Vagina (tissue), 2 donors: ENCODE data around the gene GRIN1. TPM values are rescaled to one million over a fixed set of nuclear protein-coding genes. Genes with fewer than 3 reads are reported as not detected.

Experiments used
- DNase-seq, 2 donors: peaks; one replicate each; pipeline ENCODE4 v3.0.0-alpha.2; 2017; ENCODE audit errors: extremely low spot score in 2 of 2
- H3K27ac ChIP-seq: fragments of 200-600 bp; sonication (generic); one replicate; pipeline ENCODE4 v1.5.1; 2019
- H3K27me3 ChIP-seq: fragments of 200-600 bp; sonication (generic); one replicate; pipeline ENCODE4 v1.5.1; 2019
- H3K36me3 ChIP-seq, 2 donors: fragments of 200-600 bp; sonication (generic); one replicate each; pipeline ENCODE4 v1.5.1; 2017 to 2019
- H3K4me1 ChIP-seq: fragments of 200-600 bp; sonication (generic); one replicate; pipeline ENCODE4 v1.5.1; 2019
- H3K4me3 ChIP-seq, 2 donors: fragments of 200-600 bp; sonication (generic); 1 replicate in 1 of 2; 2 replicates in 1 of 2; pipeline ENCODE4 v1.5.1; 2016 to 2019
- H3K9me3 ChIP-seq: fragments of 200-600 bp; sonication (generic); one replicate; pipeline ENCODE4 v1.5.1; 2019
- CTCF ChIP-seq, 3 experiments: fragments of 450-650 bp in 2 of 3; fragments of 200-600 bp in 1 of 3; sonication (generic) in 1 of 3; IDR thresholded peaks; one replicate each; pipeline ENCODE4 v1.5.1; 2017 to 2019; ENCODE audit warnings: antibody characterized with exemption in 3 of 3, mild to moderate bottlenecking in 2 of 3, moderate library complexity in 2 of 3
- POLR2A ChIP-seq, 2 donors: fragments of 450-650 bp; IDR thresholded peaks; one replicate each; pipeline ENCODE4 v1.6.1; 2017; ENCODE audit warnings: antibody characterized with exemption in 2 of 2, mild to moderate bottlenecking in 2 of 2, moderate library complexity in 2 of 2
- POLR2AphosphoS5 ChIP-seq, 2 donors: sonication (generic); formaldehyde crosslinking; IDR thresholded peaks; one replicate each; pipeline ENCODE4 v1.9.0; 2017; ENCODE audit warnings: antibody characterized with exemption in 2 of 2, mild to moderate bottlenecking in 2 of 2, low read depth in 1 of 2; ENCODE audit not compliant: insufficient read depth in 1 of 2
- intact Hi-C: fragments of 100-400 bp; cut with DNase I; formaldehyde crosslinking; loops from one replicate; pipeline ENCODE4 v1.15.1; 2023
- total RNA-seq: library from RNA; depleted of rRNA; stranded (reverse); fragments of >200 nt; gene quantifications from one replicate; pipeline ENCODE4 v1.2.3, GENCODE V29; 2016

The GRIN1 gene
- total RNA-seq, 1 donor from 2014 or later: 0.74 TPM

GRCh38 chr9:137212520-137212919, 73.6 kb downstream of the GRIN1 start:
- Histone ChIP-seq H3K36me3 (no peaks in the 10 kb centered on the region), H3K27me3 (no peaks in the 10 kb centered on the region), H3K27ac (no peak overlapping the region), H3K4me3 (no peak overlapping the region), H3K9me3 (no peaks in the 10 kb centered on the region), H3K4me1 (peaks cover 1% of the 10 kb centered on the region)
- intact Hi-C loops: no loop called here
- TF ChIP-seq POLR2AphosphoS5 (IDR thresholded peaks at IDR 0.05; ENCODE audit: insufficient read depth in 1 of 2, low read depth in 1 of 2): no peak
- no peak for TF ChIP-seq CTCF (IDR thresholded peaks at IDR 0.05)
- no peak for TF ChIP-seq POLR2A (IDR thresholded peaks at IDR 0.05)
- DNase-seq: no peak

- no peaks in the 10 kb centered on the region for H3K27me3 ChIP-seq
- H3K27ac ChIP-seq: no peak overlapping the region
- no peak for DNase-seq
- H3K9me3 ChIP-seq: no peaks in the 10 kb centered on the region
- TF ChIP-seq POLR2A (IDR thresholded peaks at IDR 0.05) (no peak), POLR2AphosphoS5 (IDR thresholded peaks at IDR 0.05; ENCODE audit: insufficient read depth in 1 of 2, low read depth in 1 of 2) (no peak), CTCF (IDR thresholded peaks at IDR 0.05) (no peak)
- H3K36me3 ChIP-seq: no peaks in the 10 kb centered on the region
- H3K4me3 ChIP-seq: no peak overlapping the region
- peaks cover 10% of the 10 kb centered on the region for H3K4me1 ChIP-seq
- intact Hi-C loops: no loop called here
Observed at GRCh38 chr9:137213160-137214060, 74.5 kb downstream of the GRIN1 start.

GRCh38 chr9:137214620-137215019, 75.7 kb downstream of the GRIN1 start:
- intact Hi-C loops: no loop called here
- Histone ChIP-seq H3K4me1 (peaks cover 15% of the 10 kb centered on the region), H3K4me3 (no peak overlapping the region), H3K36me3 (no peaks in the 10 kb centered on the region), H3K9me3 (no peaks in the 10 kb centered on the region), H3K27me3 (no peaks in the 10 kb centered on the region), H3K27ac (no peak overlapping the region)
- no peak for TF ChIP-seq POLR2AphosphoS5 (IDR thresholded peaks at IDR 0.05; ENCODE audit: insufficient read depth in 1 of 2, low read depth in 1 of 2)
- TF ChIP-seq POLR2A (IDR thresholded peaks at IDR 0.05): no peak
- TF ChIP-seq CTCF (IDR thresholded peaks at IDR 0.05): no peak
- no peak for DNase-seq

- Histone ChIP-seq H3K4me3 (no peak overlapping the region), H3K36me3 (no peaks in the 10 kb centered on the region), H3K27ac (no peak overlapping the region), H3K4me1 (peaks cover 15% of the 10 kb centered on the region), H3K9me3 (no peaks in the 10 kb centered on the region), H3K27me3 (no peaks in the 10 kb centered on the region)
- no peak for DNase-seq
- intact Hi-C loops: no loop called here
- no peak for TF ChIP-seq POLR2A (IDR thresholded peaks at IDR 0.05)
- no peak for TF ChIP-seq CTCF (IDR thresholded peaks at IDR 0.05)
- TF ChIP-seq POLR2AphosphoS5 (IDR thresholded peaks at IDR 0.05; ENCODE audit: insufficient read depth in 1 of 2, low read depth in 1 of 2): no peak
Observed at GRCh38 chr9:137215196-137215986, 76.4 kb downstream of the GRIN1 start.
